Measurements from ENCODE around the gene IFNK. TPM values are rescaled to one million over a fixed set of nuclear protein-coding genes. Genes with fewer than 3 reads are reported as not detected.

IFNK gene
- total and polyA plus RNA-seq, 11 donors: not detected

- Histone ChIP-seq H3K4me1 (peaks cover 0 to 13% (median 5%) of the 10 kb centered on the region in 12 donors), H3K9me3 (no peaks in the 10 kb centered on the region), H3K4me3 (no peak overlapping the region), H3K27me3 (no peaks in the 10 kb centered on the region), H3K27ac (no peak overlapping the region), H3K36me3 (no peaks in the 10 kb centered on the region)
- intact Hi-C loops (cut with DNase I): no loop called here
- ATAC-seq (no peak), DNase-seq (no peak)
- 78 to 96% (median 95%) methylated on average over 4 of the region's 4 CpGs for WGBS, 4 donors
- no peak for TF ChIP-seq POLR2A (IDR thresholded peaks at IDR 0.05)
- no peak for TF ChIP-seq CTCF (IDR thresholded peaks at IDR 0.05)
Observed at GRCh38 chr9:27518809-27519208, 5.3 kb upstream of the IFNK start.

- H3K4me1 ChIP-seq: peaks cover 0 to 4% (median under 1%) of the 10 kb centered on the region in 12 donors
- DNase-seq (no peak), ATAC-seq (no peak)
- H3K36me3 ChIP-seq: no peaks in the 10 kb centered on the region
- H3K9me3 ChIP-seq: no peaks in the 10 kb centered on the region
- no peak overlapping the region for H3K27ac ChIP-seq
- intact Hi-C loops (cut with DNase I): loop anchor here in 4 of 10 donors (10.0 kb wide), 4 partner anchors 45 to 565 kb away; partner anchors contain the start of gene IFT74 (in 1 of the 4)
- TF ChIP-seq CTCF (IDR thresholded peaks at IDR 0.05) (no peak), POLR2A (IDR thresholded peaks at IDR 0.05) (no peak)
- no peaks in the 10 kb centered on the region for H3K27me3 ChIP-seq
- WGBS, 4 donors: 85 to 93% (median 88%) methylated on average over 10 of the region's 10 CpGs
- H3K4me3 ChIP-seq: no peak overlapping the region
Observed at GRCh38 chr9:27519466-27520465, 4.3 kb upstream of the IFNK start.

GRCh38 chr9:27520986-27521385 lies 3.1 kb upstream of the IFNK start:
- Histone ChIP-seq H3K27ac (no peak overlapping the region), H3K4me3 (no peak overlapping the region), H3K9me3 (no peaks in the 10 kb centered on the region), H3K36me3 (no peaks in the 10 kb centered on the region), H3K4me1 (peaks cover 0 to 2% (median 0%) of the 10 kb centered on the region in 12 donors), H3K27me3 (no peaks in the 10 kb centered on the region)
- TF ChIP-seq CTCF (IDR thresholded peaks at IDR 0.05) (no peak), POLR2A (IDR thresholded peaks at IDR 0.05) (no peak)
- 89 to 93% (median 89%) methylated on average over 4 of the region's 4 CpGs for WGBS, 4 donors
- ATAC-seq (no peak), DNase-seq (no peak)
- intact Hi-C loops (cut with DNase I): loop anchor here in 4 of 10 donors (10.0 kb wide), 4 partner anchors 46 to 566 kb away; partner anchors contain the start of gene IFT74 (in 1 of the 4)

- intact Hi-C loops (cut with DNase I): loop anchor here in 4 of 10 donors (10.0 kb wide), 4 partner anchors 48 to 568 kb away; partner anchors contain the start of gene IFT74 (in 1 of the 4)
- ATAC-seq: no peak
Observed at GRCh38 chr9:27523141-27523540, 949 bp upstream of the IFNK start.

More at GRCh38 chr9:27523141-27523540, 949 bp upstream of the IFNK start:
- H3K4me1 ChIP-seq: peaks cover 0 to 20% (median 3%) of the 10 kb centered on the region in 12 donors
- H3K36me3 ChIP-seq: no peaks in the 10 kb centered on the region
- H3K4me3 ChIP-seq: no peak overlapping the region
- no peak overlapping the region for H3K27ac ChIP-seq
- no peak for DNase-seq
- H3K27me3 ChIP-seq: no peaks in the 10 kb centered on the region
- TF ChIP-seq POLR2A (IDR thresholded peaks at IDR 0.05) (no peak), CTCF (IDR thresholded peaks at IDR 0.05) (no peak)
- H3K9me3 ChIP-seq: no peaks in the 10 kb centered on the region

Data from heart left ventricle (tissue), 16 donors.